SH-SY5Y (cell line): ENCODE results near the gene FAM47E.

Experiments used
- GATA2 ChIP-seq: IDR thresholded peaks from 2 replicates; pipeline ENCODE4 v1.6.1; 2011; ENCODE audit warnings: mild to moderate bottlenecking, low read depth, low read length
- GATA3 ChIP-seq: IDR thresholded peaks from 2 replicates; pipeline ENCODE4 v1.6.1; 2011; ENCODE audit warnings: low read depth, mild to moderate bottlenecking, low read length, moderate library complexity

DNA sequence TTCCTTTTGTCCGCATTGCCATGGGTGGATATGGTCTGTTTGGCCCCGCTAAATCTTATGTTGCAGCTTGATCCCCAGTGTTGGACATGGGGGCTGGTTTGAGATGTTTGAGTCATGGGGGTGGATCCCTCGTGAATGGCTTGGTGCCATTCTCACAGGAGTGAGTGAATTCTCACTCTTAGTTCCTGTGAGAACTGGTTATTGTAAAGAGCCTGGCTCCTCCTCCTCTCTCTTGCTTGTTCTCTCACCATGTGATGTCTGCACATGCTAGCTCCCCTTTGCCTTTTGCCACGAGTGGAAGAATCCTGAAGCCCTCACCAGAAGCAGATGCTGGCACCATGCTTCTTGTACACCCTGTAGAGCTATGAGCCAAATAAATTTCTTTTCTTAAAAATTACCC, 32.4 kb downstream of the FAM47E start:
- TF ChIP-seq GATA2: no peak
- no peak for TF ChIP-seq GATA3
